ENCODE data around the gene DOCK2. TPM values are rescaled to one million over a fixed set of nuclear protein-coding genes. Genes with fewer than 3 reads are reported as not detected.

DOCK2 gene
- total RNA-seq, 2 donors from 2014 or later, result 32.1 to 40.3 TPM

DNA sequence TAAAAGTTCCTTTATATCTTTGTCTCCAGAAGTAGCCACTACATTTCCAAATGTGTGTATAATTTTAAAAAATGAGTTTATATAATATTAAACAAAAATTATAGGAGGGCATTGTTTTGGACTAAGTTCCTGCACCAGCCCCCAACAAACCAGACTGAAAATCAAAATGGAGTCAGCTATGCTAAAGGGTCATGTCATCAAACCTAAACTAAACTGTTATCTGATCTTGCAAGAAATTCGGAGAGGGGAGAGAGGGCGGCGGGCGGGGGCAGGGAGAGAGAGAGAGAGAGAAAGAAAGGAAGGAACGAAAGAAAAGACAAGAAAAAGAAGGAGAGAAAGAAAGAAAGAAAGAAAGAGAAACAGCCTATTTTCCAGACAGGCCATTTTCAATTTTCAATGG lies 63.5 kb downstream of the DOCK2 start:
- ATAC-seq (ENCODE audit: insufficient number of reproducible peaks, low FRiP score, low read depth), result no peak

DNA sequence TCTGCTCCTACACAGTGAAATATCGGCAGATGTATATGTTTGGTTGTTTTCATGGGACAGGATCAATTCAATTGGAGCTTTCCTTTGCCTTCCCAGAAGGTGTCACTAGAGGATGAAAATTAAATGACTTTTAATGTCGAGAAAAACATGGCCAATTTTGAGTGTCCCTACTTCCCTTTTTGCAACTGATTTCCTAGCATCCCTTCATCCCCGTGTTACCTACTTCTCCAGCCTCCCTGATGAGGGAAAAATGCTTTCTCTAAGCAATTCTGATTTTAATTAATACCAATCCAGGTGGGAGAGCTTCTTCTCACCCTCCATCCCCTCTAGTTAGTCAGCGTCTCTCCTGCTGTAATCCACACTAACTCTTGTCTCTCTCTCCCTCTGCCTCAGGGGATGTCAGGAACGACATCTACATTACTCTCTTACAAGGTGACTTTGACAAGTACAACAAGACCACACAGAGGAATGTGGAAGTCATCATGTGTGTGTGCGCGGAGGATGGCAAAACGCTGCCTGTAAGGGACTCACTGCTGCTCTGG lies 64.9 kb downstream of the DOCK2 start:
- Histone ChIP-seq H3K9me3 (no peaks in the 10 kb centered on the region), H3K4me3 (no peak overlapping the region), H3K4me1 (ENCODE audit: control insufficient read depth in 1 of 2, low read depth in 2 of 2) (no peaks in the 10 kb centered on the region), H3K27ac (no peak overlapping the region), H3K36me3 (no peaks in the 10 kb centered on the region), H3K27me3 (replicated peaks; ENCODE audit: insufficient read depth) (no peaks in the 10 kb centered on the region)
- TF ChIP-seq, protein P1, sequence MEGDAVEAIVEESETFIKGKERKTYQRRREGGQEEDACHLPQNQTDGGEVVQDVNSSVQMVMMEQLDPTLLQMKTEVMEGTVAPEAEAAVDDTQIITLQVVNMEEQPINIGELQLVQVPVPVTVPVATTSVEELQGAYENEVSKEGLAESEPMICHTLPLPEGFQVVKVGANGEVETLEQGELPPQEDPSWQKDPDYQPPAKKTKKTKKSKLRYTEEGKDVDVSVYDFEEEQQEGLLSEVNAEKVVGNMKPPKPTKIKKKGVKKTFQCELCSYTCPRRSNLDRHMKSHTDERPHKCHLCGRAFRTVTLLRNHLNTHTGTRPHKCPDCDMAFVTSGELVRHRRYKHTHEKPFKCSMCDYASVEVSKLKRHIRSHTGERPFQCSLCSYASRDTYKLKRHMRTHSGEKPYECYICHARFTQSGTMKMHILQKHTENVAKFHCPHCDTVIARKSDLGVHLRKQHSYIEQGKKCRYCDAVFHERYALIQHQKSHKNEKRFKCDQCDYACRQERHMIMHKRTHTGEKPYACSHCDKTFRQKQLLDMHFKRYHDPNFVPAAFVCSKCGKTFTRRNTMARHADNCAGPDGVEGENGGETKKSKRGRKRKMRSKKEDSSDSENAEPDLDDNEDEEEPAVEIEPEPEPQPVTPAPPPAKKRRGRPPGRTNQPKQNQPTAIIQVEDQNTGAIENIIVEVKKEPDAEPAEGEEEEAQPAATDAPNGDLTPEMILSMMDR (IDR thresholded peaks at IDR 0.05), result no peak
- ATAC-seq (ENCODE audit: insufficient number of reproducible peaks, low FRiP score, low read depth) (no peak), DNase-seq (ENCODE audit: low spot score) (no peak)

More for the DNA sequence above, 63.5 kb downstream of the DOCK2 start:
- Histone ChIP-seq H3K36me3 (no peaks in the 10 kb centered on the region), H3K27me3 (replicated peaks; ENCODE audit: insufficient read depth) (no peaks in the 10 kb centered on the region), H3K4me1 (ENCODE audit: control insufficient read depth in 1 of 2, low read depth in 2 of 2) (no peaks in the 10 kb centered on the region), H3K9me3 (no peaks in the 10 kb centered on the region), H3K27ac (no peak overlapping the region), H3K4me3 (no peak overlapping the region)
- DNase-seq (ENCODE audit: low spot score), result no peak
- TF ChIP-seq, protein P1 (IDR thresholded peaks at IDR 0.05), result no peak

DNA sequence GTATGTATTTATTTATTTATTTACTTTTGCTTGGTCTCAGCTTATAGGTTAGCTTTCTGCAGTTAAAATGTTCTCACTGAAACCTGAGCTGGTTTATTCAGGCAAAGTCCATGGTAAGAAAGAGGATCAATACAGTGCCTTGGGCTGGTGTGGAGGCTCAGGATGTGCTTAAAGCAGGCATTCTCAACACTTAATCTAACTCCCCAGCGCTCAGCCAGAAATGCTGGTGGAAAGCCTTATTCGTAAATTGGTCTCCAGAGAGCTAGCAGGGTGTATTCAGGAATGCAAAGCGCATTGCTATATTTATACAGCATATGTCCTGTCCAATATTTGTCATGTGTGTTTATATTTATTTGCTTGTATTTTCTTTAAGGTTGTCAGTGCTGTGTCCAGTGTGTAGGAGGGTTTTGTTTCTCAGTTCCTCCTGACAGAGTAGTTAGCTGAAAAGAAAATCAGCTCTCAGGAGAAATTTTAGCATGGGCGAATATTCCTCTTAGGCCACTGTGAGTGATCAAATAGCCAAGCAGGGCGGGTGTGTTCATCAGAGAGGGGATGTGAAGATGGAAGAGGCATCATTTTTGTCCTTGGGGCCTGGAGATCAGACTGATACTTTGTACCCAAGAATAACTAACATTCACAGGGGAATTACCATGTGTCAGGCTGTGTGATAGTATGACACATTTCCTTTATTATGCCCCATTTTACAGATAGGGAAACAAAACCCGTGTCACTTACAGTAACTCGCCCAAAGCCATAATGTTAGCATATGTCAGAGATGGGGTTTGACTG lies 65.8 kb downstream of the DOCK2 start:
- H3K27ac ChIP-seq, result no peak overlapping the region
- DNase-seq (ENCODE audit: low spot score) (no peak), ATAC-seq (ENCODE audit: insufficient number of reproducible peaks, low FRiP score, low read depth) (no peak)
- no peaks in the 10 kb centered on the region for H3K4me1 ChIP-seq (ENCODE audit: control insufficient read depth in 1 of 2, low read depth in 2 of 2)
- no peaks in the 10 kb centered on the region for H3K27me3 ChIP-seq (replicated peaks; ENCODE audit: insufficient read depth)
- H3K36me3 ChIP-seq, result no peaks in the 10 kb centered on the region
- H3K4me3 ChIP-seq, result no peak overlapping the region
- TF ChIP-seq, protein P1 (IDR thresholded peaks at IDR 0.05), result no peak
- no peaks in the 10 kb centered on the region for H3K9me3 ChIP-seq

DNA sequence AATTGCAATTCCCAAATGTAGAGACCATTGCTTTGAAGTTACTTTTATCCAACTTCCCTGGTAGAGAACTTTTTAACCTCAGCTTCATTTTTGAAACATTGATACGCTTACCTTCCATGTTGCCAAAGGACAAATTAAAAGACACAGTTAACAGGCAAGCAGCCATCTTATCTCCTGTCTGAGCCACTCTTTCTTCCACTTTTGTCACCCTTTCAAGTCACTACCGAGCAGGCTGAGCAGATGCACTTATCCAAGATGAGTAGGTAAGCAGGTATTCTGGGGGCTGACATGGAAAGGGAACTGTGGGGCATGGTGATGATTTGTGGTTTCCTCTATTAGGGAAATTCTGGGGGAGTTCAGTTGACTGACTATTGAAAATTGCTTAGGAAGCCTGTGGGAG lies 66.7 kb downstream of the DOCK2 start:
- Histone ChIP-seq H3K4me1 (ENCODE audit: control insufficient read depth in 1 of 2, low read depth in 2 of 2) (no peaks in the 10 kb centered on the region), H3K27me3 (replicated peaks; ENCODE audit: insufficient read depth) (no peaks in the 10 kb centered on the region), H3K4me3 (no peak overlapping the region), H3K36me3 (no peaks in the 10 kb centered on the region), H3K9me3 (no peaks in the 10 kb centered on the region), H3K27ac (no peak overlapping the region)
- DNase-seq (ENCODE audit: low spot score) (no peak), ATAC-seq (ENCODE audit: insufficient number of reproducible peaks, low FRiP score, low read depth) (no peak)
- TF ChIP-seq, protein P1 (IDR thresholded peaks at IDR 0.05), result no peak

DNA sequence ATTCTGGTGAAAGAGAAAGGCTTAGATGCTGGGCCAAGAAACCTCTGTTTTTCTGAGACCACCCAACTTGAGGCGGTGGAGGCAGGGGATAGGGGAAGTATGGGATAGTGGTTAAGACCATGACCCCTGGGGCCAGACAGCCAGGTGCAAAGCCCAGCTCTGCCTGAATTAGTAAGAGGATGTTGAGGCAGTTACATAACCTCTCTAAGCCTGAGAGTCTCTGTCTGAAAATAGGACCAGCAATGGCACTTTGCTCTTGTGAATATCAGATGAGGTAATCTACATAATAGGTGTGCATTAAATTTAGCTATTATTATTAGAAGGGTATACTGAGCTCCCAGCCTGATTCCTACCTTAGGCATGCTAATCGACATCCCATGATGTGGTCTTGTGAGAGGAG lies 68.2 kb downstream of the DOCK2 start:
- Histone ChIP-seq H3K27me3 (replicated peaks; ENCODE audit: insufficient read depth) (no peaks in the 10 kb centered on the region), H3K4me3 (no peak overlapping the region), H3K27ac (no peak overlapping the region), H3K36me3 (no peaks in the 10 kb centered on the region), H3K4me1 (ENCODE audit: control insufficient read depth in 1 of 2, low read depth in 2 of 2) (no peaks in the 10 kb centered on the region), H3K9me3 (no peaks in the 10 kb centered on the region)
- ATAC-seq (ENCODE audit: insufficient number of reproducible peaks, low FRiP score, low read depth) (no peak), DNase-seq (ENCODE audit: low spot score) (no peak)
- TF ChIP-seq, protein P1 (IDR thresholded peaks at IDR 0.05), result no peak
